HG02970 (cell line): Measurements from ENCODE around the gene GDPGP1.

Source experiments
- ATAC-seq: cut with Tn5 transposase; IDR thresholded peaks from one replicate; pipeline ENCODE4 v1.9.1; 2021; ENCODE audit warnings: mild to moderate bottlenecking, moderate library complexity, moderate number of reproducible peaks; ENCODE audit not compliant: unreplicated experiment, low FRiP score

GDPGP1 gene

DNA sequence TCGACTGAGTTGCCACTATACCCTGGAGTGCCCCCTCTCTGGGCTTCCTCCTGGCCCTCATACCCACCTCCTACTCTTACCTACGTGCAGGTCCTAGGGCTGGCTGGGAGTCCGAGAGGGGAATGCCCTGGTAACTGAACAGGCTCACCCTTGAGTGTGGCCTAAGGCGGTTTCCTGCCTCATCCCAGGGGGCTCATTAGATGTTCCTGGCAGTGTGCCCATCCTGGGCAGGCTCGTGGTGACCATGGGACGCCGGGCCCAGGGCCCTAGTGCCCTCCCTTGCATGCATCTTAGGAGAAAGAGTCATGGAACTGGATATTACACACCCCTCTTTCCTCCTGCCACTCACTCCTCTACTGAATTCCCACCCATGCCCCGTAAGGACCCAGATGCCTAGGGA lies 30.1 kb upstream of the GDPGP1 start:
- no peak for ATAC-seq

DNA sequence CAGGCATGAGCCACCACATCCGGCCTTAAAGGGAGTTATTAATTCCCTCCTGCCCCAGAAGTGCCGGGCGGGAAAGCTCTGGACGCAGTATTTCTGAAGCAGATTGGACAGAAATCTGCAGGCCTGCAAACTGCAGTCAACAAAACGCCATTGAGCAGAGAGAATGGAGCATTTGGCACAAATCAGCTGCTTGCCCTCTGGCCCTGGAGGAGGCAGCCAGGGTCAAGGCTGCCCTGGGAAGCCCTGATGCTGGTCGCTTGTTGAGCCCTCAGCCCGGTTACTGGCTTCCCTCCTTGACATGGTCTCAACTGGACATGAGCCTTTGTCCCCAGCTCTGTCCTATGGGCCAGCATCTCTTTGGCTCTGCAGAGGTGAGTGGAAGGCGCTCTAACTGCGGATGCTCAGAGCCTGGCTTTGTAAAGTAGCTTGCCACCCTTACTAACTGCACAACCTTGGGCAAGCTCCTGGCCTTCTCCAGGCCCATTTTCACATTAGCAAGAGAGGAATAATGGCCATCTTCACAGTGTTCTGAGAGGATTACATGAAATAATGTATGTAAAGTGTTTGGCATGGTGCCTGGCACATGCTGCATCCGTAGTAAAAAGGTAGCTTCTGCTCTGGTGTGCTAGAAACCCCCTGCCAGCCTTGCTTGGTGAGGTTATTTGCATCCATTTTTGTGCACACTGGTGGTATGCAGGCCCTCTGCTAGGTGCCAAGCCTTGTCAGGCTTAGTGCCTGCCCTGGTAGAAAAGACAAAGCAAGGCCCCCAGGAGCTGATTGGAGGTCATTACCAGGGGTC lies 28.8 kb upstream of the GDPGP1 start:
- ATAC-seq: no peak

DNA sequence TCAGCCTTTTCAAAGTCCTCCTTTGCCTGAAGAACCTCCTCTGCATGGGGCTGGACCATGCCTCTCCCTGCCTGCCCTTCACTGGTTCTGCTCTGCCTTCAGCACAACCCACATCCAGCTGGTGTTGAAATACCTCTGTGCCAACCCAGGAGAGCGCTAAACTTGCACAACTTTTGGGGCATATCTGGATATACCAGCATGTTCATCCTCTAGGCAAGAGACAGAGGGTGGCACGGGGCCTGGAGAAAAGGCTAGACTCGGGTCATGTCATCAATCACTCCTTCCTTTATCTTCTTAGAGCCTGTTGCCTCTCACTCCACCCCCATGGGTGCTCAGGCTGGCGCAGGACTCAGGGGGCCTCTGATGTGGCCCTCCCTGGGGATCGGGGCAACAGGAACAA lies 28.1 kb upstream of the GDPGP1 start:
- ATAC-seq: no peak

DNA sequence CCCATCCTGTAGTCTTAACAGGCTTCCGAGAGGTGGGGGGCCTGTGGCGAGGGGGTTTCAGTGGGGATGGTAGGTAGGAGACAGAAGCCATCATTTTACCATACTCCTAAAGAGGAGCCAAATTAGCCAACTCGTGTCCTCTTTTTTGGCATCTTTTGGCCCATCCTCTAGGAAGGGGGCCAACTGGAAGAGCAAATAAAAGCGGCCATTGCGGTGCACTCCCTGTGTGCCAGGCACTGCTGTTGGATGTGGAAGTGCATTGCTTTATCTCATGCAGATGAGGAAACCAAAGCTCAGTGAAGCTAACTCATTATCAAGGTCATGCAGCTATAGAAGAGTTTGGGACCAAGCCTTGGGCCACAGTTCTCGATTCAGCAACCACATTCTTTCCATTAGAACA lies 26.8 kb upstream of the GDPGP1 start:
- no peak for ATAC-seq

DNA sequence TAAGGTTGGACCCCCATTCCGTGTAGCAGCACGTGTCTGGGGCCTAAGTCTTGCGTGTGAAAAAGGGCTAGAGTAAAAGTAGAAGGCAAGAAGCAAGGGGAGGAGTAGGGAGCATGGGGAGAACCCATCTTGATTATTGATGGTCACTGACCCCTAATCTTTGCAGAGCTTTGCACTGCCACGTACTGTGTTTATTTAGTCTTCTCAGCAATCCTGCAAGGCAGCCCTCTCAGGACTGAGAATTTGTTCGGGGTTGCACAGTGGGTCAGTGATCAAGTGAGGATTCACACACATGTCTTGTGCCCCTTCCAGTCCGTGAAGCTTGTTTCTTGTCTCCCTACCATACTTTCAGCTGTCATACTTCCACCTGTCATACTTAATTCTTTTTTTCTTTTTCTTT lies 25.7 kb upstream of the GDPGP1 start:
- ATAC-seq: no peak

DNA sequence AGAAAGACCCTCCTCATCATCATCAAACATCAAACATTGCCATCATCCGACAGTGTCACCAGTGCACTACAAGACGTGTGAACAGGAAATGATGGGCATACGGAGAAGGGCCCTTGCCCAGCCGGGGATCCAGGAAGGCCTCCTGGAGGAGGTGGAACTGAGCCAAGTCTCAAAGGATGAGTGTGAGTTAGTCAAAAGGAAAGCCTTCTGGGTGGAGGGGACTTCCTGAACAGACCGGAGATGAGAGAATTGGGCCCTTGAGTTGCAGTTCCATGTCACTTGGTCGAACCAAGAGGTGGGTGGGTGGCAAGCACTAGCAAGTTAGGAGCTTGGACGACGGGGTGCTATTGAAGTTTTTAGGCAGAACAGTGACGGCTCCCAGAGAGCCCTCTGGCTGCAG lies 24.4 kb upstream of the GDPGP1 start:
- no peak for ATAC-seq

DNA sequence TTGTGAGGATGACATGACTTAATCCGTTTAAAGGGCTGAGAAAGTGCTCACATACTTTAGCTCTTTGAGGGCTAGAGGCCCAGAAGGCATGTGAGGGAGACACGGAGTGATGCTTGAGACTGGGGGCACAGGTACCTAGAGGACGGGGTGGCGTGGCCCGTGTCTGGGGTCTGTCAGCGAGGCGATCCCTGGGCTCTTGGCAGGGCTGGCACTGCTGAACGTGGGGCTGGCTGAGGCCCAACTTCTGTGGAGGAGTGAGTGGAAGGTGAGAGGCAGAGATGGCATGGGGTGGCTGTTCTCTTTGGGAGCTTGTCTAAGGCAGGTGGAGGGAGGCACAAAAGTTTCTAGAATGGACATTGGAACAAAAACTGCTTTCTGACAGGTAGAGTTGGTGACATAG lies 23.4 kb upstream of the GDPGP1 start:
- no peak for ATAC-seq

DNA sequence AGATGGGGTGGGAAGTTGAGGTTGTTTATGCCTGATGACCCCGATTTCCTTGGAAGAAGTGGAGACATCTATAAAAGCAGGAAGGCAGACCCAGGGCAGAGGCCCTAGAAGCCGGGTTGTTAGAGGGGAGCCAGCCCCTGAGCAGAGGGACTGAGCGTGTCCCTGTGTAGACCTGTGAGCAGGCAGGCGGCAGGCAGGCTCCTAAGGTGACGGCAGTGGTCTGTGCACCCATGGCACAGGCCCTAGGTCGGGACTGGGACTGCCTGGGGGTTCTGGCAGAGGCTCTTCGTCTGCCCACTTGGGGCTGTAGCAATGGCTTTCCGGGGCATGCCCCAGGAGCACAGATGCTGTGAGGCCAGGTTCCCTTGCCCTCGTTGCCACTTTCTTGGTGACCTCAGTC lies 23.0 kb upstream of the GDPGP1 start:
- no peak for ATAC-seq

DNA sequence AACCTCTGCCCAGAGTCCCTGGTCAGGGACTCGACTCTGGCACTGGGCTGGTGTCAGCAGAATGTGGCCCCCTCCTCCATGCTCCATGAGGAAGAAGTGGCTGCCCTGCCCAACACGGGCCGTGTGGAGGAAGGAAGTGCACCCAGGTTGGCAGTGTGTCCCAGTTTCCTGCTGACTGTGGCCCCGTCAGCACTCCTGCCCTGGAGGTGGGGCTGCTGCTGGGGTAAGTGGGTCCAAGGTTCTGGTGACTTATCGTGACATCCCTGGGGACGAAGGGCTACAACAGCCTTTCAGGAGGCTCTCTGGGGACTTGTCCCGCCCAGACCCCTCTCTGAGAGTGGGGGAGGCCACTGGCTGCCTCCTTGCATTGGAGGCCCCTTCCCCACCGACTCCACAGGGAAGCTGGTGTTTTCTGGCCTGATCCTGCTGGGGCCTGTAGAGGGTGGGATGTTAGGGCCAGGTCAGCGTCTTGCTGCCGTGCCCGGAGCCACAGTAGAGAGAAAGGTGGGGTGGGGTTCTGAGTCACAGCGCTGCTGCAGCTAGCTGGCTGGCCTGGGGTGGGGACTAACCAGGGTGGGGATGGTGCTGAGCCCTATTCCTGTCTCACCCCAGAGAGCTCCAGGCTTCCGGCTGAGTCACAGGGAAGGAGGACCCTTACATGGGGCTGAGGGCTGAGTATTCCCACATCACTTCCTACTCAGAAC lies 22.4 kb upstream of the GDPGP1 start:
- ATAC-seq: no peak

DNA sequence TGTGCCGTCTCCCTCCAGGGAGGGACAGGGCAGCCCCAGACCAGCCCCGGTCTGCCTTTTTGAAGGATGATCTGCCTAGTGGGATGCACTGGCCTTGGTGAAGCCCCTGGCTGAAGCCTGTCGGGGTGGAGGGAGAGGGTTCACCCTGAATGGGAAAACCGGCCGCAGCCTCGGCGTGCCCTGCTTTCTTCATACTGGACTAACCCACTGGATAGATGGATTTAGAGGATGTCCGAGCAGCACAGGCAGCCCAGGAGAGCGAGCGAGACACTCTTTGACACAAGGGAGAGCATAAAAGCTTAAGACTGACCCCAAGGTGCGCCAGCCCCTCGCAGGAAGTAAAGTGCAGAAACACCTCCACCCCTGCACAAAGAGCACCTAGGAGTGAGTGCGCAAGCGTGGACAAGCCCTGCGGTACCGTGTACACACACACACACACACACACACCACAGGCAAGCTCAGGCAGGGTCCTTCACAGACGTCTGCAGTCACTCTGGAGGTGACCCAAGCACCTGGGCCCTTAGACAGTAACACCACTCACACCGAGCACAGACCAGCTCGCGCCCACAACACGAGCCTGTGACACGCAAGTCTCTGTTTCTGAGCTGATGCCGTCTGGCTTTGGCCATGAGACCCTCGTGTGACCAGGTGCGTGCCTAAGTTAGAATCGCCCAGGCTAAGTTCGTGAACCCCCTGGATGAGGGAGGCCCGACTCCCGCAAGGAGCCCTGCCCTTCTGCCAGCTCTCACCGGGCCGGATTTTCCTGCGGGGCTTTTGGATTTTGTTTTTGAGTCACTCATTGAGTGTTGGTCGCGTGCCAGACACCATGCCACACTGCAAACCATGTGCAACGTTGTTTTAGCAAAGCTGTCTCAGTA lies 21.5 kb upstream of the GDPGP1 start:
- ATAC-seq: no peak

DNA sequence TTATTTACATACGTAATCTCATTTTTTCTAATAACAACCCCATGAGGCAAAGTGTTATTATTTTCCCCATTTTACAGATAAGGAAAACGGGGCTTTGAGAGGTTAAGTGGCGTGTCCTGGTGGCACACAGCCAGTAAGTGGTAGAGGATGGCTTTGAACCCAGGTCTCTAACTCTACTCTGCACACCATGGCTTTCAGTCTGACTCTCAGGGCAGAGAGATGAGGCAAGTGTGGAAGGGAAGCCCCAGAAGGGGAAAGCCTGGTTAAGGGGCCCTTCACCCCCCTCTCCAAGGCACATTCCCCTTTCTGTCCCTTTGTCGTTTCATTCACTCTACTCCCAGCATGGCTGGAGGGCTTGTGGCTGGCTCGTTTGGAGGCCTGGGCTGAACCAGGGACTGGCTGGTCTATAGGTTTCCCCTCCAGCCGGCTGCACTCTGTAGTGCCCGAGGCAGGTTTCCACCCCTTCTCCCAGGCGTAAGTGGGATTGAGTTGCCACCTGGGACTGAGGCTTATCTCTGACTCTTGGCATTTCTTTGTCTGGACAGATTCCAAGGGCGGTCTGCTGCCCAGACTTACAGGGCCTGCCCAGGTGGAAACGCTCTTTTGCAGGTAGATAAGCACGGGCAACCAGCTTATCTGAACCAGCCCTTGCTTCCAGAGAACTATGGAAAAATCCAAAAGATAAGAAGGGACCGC lies 20.7 kb upstream of the GDPGP1 start:
- no peak for ATAC-seq

DNA sequence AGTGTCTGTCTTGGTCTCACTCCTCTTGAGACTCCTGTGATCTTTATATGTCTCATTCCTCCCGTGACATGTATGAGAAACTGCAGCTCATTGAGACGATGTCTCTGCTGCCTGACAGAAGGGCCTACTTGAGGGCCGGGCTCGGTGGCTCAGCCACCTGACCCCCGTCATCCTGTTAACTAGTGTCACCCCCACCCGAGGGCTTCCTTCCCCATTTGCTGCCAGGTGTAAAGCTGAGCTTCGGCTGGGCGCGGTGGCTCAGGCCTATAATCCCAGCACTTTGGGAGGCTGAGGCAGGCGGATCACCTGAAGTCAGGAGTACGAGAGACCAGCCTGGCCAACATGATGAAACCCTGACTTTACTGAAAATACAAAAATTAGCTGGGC lies 20.2 kb upstream of the GDPGP1 start:
- no peak for ATAC-seq

DNA sequence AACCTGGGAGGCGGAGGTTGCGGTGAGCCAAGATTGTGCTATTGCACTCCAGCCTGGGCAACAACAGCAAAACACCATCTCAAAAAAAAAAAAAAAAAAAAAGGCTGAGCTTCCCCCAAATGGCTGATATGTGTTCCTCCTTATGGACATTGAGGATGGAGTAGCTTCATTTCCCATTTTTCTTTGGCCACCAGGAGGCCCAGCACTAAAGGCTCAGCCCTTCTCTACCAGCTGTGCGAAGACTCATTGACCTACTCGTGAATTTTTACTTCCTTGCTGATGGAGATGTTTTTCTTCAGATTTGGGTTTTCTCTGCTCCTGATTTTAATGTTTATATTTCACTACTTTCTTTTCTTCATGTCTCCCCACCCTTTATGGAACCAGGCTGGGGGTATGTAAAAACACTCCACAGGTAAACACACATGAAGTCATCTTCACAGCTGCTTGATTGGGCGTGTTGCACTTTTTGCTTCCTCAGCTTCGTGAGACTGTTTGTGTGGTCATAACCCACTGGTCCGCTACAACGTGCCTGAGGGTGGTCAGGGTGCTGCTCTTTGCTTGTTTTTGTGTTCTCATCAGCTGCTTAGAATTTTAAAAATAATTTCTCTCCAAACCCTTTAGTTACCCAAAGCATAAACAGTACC lies 19.3 kb upstream of the GDPGP1 start:
- ATAC-seq: no peak

DNA sequence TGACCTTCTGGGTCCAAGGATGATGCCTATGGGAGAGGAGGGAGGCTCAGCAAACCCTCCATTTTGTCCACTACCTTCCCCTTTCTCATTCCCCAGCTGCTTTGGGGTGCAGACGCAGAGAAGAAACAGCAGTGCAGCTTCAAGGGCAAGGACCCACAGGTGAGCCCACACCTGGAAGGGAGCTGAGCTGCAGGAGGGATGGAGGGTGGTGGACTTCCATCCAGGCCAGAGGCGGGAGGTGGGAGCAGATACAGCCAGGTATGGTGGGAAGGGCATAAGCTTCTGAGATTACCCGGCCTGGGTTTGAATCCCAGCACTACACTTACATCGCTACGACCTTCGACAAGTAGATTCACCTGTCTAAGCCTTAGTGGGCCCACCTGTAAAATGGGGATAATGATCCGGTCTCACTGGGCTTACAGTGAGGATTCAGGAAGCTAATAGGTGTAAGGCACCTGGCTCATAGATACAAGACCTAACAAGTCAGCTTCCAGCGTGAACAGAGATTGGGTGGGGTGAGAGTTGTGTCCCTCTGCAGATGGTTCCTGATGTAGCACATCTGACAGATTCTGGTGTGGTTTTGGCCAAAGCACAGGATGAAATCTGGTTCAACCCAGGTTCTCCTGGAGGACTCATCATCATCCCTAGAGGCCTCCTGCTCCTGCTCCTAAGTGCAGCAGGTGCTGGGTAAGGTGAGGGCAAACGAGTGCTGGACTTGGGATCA lies 16.2 kb upstream of the GDPGP1 start:
- ATAC-seq: no peak

DNA sequence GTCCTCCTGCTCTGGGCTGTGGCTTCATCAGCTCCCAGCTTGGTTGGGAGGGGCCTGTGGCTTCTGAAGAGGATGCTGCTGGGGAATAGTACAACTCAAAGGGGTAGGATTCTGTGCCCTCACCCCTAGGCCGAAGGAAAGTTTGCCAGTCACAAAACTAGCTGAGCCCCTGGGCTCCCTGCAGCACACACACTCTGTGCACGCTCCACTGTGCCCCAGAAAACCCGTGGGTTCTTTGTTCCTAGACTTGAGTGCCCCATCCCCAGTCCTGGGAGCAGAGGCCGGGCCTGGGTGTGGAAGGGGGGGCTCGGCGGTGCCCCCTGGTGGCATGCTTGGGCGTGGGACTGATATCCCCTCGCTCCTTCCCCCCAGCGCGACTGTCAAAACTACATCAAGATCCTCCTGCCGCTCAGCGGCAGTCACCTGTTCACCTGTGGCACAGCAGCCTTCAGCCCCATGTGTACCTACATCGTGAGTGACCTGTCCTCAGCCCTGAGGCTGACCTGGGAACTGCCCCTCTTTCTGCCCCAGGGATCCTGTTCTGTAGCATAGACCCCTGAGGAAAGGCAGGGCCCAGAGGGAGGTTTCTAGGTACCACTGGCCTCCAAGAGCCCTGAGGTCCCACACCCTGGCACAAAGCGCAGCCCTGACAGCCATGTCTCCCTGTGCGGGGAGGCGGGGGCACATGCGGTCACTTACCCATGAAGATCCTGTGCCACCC lies 14.4 kb upstream of the GDPGP1 start:
- ATAC-seq: no peak

DNA sequence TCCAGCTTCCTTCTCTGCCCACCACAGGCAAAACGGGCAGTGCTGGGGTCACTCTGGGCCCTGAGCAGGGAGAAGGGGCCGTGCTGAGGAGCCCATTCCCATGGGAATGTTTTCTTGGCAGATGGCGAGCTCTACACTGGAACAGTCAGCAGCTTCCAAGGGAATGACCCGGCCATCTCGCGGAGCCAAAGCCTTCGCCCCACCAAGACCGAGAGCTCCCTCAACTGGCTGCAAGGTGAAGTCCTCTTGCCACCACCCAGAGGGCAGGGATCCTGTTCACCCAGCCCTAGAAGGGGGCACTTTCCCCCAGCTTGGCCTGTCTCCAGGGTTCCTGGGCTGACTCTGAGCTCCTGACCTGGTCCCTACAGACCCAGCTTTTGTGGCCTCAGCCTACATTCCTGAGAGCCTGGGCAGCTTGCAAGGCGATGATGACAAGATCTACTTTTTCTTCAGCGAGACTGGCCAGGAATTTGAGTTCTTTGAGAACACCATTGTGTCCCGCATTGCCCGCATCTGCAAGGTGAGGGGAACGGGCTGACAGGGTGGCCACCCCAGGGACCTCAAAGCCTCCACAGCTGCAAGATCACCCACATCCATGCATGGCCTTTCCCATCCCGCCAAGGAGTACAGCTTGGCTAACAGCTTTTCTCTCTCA lies 12.6 kb upstream of the GDPGP1 start:
- ATAC-seq: no peak

DNA sequence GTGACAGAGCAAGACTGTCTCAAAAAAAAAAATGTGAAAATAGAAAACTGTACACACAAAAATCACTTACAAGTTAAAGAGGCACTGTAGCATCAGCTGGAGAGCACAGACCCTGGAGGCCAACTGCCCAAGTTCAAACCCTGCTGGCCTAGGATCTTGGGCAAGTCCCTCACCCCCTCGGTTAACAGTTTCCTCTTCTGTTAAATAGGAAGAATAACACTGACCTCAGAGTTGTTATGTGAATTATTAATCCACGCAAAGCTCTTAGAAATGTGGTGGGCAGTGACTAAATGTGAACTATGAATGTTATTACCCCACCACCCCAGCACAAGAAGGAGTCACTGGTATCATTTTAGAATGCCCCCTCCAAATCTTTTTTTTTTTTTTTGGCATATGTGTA lies 11.5 kb upstream of the GDPGP1 start:
- no peak for ATAC-seq

DNA sequence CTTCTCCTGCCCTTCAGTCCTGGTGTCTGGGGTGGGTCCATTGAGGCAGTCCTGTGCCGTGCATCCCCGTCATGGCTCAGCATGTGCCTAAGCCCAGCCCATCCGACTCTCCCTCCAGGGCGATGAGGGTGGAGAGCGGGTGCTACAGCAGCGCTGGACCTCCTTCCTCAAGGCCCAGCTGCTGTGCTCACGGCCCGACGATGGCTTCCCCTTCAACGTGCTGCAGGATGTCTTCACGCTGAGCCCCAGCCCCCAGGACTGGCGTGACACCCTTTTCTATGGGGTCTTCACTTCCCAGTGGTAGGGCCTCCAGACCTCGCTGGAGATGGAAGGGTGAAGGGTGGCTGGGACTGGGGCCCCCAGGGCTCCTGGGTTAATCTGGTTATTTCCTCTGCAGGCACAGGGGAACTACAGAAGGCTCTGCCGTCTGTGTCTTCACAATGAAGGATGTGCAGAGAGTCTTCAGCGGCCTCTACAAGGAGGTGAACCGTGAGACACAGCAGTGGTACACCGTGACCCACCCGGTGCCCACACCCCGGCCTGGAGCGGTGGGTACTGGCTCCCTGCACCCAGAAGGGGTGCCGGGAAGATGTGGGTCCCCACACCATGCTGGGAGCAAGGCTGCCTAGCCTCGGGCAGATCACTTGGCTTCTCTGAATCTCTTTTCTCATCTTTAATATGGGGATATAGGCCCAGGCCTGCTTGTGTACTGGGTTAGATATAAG lies 10.4 kb upstream of the GDPGP1 start:
- no peak for ATAC-seq
